ENCODE measurements around the gene FA2H.

The FA2H gene

DNA sequence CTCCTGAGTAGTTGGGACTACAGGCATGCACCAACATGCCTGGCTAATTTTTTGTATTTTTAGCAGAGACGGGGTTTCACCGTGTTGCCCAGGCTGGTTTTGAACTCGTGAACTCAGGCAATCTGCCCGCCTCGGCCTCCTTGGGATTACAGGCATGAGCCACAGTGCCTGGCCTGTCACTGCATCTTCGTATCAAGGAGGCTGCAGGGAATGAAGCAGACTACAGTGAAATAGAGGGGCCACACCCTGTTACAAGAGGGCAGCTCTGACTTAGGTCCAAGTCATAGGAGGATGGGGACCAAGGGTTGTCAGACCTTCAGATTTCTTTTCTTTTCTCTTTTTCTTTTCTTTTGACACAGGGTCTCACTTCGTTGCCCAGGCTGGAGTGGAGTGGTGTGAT is 28.7 kb downstream of the FA2H start:
- DNase-seq (ENCODE audit: insufficient read length, low spot score): no peak
- no peak for FAIRE-seq

DNA sequence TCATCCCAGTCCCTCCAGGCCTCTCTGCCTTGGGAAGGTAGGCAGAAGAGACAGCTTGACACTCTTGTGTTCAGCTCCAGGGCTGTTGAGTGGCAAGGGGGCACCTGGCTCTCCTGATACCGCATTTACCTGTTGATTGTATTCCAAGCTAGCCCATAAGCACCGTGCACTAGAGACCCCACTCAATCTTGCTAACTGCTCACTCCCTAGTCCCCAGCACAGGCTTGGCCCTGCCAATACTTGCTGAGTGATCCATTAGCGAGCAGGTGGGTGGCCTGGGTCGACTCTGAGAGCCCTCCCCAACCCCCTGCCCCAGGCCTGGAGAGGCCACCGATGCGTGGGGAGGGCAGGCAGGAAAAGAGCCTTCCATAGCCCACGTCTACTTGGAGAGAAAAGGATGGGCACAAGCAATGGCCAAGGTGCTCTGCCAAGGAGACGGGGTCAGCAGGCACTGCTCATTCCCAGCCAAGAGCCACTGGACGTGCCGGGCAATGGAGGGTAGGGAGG is 29.5 kb downstream of the FA2H start:
- DNase-seq (ENCODE audit: insufficient read length, low spot score) (no peak), FAIRE-seq (no peak)

DNA sequence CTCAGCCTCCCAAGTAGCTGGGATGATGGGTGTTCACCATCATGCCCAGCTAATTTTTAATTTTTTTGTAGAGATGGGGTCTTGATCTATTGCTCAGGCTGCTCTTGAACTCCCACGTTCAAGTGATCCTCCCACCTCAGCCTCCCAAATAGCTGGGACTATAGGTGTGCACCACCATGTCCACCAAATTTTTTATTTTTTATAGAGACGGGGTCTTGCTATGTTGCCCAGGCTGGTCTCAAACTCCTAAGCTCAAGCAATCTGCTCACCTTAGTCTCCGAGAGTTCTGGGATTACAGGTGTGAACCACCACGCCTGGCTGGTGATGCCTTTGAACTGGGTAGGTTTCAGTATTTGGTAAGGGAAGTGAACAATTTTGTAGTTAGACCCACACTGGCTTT is 30.1 kb downstream of the FA2H start:
- FAIRE-seq: no peak
- DNase-seq (ENCODE audit: insufficient read length, low spot score): no peak

DNA sequence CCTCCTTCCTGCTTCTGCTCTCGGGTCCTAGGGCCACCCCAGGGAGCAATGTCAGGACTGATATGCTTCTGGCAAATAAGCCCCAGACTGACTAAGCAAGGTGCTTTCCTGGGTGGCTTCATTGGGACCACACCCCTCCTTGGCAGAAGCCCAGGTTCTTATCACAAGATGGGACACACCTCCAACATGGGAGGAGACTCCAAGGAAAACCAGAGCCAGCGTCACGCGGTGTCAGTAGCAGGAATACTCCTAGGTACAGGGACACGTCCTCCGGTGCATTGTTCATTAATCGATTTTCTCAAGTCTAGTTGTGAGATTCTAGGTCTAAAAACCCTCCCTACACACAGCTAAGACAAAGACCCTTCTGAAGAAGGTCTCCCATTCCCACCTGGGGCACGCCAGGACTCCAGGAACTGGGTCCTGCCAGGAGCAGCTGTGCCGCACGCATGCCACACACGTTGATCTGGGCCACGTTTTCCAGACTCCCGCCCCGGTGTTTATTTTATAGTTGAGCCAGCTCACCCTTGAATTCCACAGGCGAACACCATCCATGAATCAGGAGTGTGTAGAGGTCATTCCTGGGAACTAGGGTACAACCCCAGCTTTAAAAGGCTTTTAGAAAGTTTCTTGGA is 30.8 kb downstream of the FA2H start:
- no peak for FAIRE-seq
- no peak for DNase-seq (ENCODE audit: insufficient read length, low spot score)

DNA sequence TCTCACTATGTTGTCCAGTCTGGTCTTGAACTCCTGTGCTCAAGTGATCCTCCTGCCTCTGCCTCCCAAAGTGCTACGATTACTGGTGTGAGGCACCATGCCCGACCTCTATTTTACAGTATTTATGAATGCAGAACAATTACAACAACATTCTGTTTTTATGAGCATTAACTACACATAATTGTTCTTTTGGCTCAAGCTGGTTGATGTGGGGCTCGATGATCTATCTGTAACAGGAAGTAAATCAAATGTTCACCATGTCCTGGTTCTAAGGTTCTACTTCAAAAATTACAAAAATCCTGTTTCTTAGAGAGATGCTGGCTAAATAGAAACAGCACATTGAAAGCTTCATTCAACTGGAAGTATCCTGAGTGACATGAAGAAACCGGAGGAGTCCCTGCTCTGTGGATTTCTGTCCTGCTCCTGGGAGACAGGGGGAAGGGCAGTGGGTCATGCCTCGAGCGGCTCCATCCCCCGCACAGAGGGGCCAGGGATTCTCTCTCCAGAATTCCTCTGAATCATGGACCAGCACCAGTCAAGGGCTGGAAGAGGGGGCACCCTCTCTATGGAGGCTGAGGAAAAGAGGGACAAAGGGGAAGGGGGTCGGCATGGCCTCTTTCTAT is 31.5 kb downstream of the FA2H start:
- FAIRE-seq (no peak), DNase-seq (ENCODE audit: insufficient read length, low spot score) (no peak)

DNA sequence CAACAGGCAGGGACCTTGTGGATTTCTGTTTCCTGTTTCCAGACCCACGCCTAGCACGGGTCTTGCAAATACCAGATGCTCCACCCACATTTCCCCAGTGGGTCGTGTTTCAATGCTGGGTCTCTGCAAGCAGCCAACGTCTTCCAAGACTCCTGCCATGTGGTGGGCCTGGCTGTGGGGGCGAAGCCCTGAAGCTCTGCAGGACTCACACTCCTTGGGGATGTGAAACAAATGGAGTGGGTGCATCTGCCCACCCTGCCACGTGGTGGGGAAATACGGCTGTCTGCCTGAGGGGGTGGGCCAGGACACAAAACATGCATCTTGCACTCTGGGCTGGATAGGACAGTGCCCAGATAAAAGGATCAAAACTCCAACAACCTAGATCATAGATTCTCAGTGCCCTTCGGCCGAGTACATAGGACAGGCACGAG is 32.6 kb downstream of the FA2H start:
- FAIRE-seq: no peak

DNA sequence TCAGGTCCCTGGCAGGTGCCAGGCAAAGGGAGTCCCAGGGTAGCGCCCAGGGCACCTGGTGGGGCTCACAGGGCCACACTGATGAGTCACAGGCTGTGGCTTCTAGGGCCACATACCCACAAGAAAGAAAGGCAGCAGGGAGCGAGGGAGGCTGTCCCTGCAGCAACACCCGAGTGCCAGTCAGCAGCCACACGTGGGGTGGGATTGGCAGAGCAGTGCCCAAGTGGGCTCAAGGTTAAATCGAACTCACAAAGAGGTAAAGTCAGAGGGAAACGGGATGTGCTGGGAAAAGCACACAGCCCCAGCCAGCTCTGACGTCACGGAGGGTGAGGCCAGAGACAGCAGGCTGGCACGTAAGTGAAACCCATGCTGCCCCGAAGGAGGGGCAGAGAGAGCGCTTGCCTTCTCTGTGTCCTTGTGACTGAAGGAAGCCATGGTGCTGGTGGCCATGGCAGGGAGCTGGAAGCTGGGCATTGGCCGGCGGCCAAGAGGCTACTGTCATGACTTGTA is 33.8 kb downstream of the FA2H start:
- no peak for DNase-seq (ENCODE audit: insufficient read length, low spot score)
- no peak for FAIRE-seq

More for the DNA sequence above, 32.6 kb downstream of the FA2H start:
- no peak for DNase-seq (ENCODE audit: insufficient read length, low spot score)

DNA sequence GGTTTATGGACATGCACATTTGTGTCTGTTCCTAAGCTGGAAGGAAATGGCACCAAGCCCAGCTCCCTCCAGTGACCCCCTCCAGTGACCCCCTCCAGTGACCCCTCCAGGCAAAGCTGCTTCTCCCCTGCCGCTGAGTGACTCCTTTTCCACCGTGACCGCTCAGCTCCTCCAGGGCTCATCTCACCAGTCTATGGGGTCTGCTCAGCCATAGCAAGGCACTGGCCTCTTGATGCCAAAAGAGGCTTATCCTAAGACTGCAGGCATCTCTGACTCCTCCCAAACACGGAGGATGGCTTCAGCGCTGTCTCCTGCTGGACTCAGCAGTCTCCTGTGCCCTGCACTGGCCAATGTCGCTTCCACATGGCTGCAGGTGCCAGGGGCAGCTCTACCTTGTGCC is 35.3 kb downstream of the FA2H start:
- FAIRE-seq (no peak), DNase-seq (ENCODE audit: insufficient read length, low spot score) (no peak)

DNA sequence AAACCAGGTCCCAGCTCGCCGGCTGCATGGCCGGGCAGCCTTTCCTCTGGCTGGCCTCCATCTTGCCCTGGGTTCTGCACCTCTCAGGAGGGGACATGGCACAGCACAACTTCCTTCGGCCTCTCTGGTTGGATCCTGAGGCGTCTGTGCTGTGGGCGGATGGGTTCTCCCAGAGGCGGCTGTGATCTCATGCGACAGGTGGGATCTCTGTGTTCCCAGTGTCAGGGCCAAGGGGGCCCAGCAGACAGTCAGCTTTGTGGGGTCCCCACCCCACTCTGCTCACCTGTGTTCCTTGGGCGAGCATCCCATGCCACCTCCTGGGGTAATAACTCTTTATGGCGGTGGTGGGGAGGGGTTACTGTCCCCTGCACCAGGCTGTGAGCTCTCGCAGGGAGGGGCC is 35.8 kb downstream of the FA2H start:
- no peak for FAIRE-seq
- DNase-seq (ENCODE audit: insufficient read length, low spot score): no peak

DNA sequence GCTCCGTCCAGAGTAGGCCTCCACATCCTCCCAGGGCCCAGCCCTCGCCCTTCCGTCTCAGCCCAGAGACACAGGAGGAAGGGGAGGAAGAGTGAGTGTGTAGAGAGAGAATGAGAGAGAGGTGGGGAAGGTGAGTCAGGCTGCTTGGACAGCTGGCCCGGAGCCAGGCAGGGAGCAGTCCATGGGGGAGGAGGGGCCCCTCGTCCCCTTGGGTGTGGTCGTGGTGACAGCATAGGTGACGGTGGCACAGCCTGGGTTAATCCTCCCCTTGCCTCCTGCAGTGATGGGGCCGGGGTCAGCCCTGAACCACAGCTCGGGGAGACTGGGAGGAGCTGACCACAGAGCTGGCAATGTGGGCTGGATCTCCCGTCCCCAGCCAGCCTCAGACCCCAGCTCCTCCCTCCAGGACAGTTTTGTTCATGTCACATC is 36.5 kb downstream of the FA2H start:
- no peak for DNase-seq (ENCODE audit: insufficient read length, low spot score)
- FAIRE-seq: no peak

DNA sequence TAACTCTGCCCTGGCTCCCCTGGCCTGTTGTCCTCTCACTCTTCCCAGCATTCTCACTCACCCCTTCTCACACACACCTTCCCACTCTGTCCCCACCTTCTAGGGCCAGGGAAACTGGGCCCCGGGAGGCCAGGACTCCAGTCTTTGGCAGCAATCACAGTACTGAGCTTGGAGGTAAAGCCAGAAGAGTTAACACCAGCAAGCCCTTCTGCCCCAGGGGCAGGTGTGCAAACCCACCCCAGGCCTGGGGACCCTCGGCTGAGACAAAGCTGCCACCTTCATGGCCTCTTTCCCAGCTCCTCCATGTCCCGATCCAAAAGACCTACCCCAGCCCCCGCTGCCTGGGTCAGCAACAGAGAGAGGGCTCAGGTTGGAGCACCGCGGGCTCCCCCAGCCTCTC is 37.1 kb downstream of the FA2H start:
- DNase-seq (ENCODE audit: insufficient read length, low spot score) (no peak), FAIRE-seq (no peak)

DNA sequence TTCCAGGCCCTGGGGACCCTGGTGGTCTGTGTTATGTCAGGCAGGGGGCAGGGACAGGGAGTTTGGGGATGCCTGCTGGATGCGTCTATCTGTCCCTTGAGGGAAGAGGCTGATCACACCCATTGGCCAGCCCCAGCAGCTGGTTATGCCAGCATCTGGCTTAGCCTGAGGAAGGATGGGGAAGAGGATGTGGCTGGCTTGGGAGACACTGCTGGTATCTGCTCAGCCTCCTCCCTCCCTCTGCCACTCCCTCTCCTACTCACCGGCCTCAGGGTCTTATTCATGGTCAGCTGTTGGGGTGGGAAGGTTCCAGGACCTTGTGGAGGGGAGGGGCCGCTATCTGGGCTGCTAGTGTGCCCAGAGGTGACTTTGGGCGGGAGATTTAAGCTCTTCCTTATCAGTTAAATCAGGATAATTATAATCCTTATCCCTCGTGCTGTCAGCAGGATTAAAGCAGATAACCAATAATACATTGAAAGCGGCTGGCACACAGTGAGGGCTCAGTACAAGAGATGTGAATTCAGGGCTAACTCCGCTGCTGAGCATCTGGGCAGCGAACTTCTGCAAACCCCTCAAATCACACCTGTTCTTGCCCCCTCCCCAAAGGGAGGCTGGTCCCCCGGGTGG is 38.0 kb downstream of the FA2H start:
- no peak for DNase-seq (ENCODE audit: insufficient read length, low spot score)
- no peak for FAIRE-seq

DNA sequence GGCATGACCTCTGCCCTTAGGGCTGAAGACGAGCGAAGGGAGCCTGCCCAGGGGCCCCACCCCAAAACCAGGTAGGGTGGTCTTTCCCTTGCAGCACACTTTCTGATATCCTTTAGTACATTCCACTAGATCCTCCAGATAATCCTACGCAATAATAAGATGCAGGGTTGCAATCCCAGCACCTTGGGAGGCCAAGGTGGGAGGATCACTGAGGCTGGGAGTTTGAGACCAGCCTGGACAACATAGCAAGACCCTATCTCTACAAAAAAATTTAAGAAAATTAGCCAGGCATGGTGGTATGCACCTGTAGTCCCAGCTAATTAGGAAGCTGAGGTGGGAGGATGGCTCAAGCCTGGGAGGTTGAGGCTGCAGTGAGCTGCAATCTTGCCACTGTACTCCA is 39.1 kb downstream of the FA2H start:
- FAIRE-seq: no peak
- DNase-seq (ENCODE audit: insufficient read length, low spot score): no peak

DNA sequence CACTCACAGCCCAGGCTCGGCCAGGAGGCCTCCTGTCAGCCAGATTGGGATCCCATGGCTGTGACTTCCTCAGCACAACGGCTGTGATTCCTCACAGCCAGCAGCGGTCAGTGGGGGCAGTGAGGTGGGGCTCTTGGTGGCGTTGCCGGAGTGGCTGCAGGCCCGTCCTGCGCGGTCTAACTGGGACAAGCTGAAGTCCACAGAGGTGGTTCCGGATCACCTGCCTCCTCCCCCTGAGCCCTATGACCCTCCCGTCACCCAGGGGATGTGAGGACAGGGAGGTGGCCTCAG is 39.5 kb downstream of the FA2H start:
- no peak for DNase-seq (ENCODE audit: insufficient read length, low spot score)
- FAIRE-seq: no peak

DNA sequence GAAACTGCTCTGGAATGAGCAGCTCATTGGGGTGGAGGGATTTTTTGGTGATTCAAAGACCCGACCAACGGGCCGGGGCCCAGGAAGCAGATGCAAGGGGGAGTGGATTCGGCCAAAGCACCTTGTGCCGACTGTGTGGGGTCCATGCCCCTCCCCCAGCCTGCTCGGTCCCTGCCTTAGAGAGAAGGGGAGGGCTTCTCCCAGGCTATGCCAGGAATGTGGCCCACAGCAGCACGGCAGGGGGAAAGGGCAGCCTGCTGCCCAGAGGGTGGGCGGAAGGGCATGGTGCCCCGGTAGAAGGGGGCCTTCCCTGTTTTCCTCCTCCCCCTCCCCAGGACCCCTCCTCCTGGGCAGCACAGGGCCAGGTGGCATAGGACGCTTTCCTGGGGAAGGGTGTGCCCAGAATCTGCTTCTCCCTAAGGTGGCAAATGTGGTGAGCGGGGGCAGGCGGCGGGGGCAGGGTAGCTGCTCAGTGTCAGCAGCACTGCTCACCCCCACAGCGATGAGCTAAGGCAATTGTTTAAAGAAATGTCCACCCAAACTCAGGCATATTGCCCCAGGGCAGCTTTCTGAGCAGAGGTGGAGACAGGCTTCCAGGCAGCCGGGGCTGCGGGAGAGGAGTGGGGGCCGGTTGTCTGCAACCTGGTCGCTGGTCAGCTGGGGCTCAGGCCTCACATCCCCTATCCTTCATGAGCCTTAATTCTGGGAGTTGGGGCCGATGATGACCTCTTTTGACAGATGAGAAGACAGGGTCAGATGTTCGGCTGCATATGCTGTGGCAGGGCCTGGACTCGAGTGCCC is 40.1 kb downstream of the FA2H start:
- no peak for FAIRE-seq
- no peak for DNase-seq (ENCODE audit: insufficient read length, low spot score)

DNA sequence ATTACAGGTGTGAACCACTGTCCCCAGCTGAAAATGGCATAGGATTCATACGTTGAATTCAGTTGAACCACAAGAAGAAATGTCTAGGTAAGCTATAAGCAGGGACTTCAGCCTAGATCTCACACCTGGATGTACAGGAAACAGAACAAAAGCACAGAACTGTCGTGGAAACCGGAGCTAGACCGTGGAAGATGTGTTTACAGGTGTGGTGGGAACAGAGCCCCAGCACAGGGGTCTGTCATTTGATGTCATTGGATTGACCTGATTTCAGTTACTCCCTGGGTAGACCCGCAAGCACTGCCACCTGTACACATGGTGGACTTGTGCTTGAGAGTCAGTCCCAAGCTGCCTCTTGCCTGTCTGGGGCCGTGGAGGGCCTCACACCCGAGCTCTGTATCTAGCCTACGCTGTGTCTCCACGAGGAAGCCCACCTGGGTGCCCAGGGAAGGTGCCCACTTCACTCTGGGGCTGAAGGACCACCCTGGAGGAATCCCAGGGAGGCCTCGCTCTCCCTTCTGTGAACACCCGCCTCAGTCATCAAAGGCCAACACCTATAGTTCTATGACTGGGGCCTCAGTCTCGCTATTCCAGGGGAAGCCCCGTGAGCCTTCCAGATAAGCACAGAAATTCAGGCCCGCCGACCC is 41.8 kb downstream of the FA2H start:
- FAIRE-seq (no peak), DNase-seq (ENCODE audit: insufficient read length, low spot score) (no peak)

DNA sequence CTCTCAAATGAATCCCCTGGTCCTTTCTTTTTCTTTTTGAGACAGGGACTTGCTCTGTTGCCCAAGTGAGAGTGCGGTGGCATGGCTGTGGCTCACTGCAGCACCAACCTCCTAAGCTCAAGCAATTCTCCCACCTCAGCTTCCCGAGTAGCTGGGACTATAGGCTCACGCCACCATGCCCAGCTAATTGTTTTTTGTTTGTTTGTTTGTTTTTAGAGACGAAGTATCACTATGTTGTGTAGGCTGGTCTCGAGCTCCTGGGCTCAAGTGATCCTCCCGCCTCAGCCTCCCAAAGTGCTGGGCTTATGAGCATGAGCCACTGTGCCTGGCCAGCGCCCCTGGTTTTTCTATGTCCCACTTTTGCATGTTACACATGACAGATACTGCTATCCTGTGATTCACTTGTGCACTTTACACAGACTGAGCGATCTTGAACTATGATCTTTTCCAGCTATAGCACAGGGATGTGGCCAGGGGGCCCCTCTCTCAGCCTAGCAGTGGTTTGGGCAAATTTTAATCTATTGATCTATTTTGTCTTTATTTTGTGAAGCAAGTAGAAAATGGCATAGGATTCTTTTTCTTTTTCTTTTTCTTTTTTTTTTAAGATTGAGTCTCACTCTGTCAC is 42.7 kb downstream of the FA2H start:
- no peak for FAIRE-seq
- DNase-seq (ENCODE audit: insufficient read length, low spot score): no peak

DNA sequence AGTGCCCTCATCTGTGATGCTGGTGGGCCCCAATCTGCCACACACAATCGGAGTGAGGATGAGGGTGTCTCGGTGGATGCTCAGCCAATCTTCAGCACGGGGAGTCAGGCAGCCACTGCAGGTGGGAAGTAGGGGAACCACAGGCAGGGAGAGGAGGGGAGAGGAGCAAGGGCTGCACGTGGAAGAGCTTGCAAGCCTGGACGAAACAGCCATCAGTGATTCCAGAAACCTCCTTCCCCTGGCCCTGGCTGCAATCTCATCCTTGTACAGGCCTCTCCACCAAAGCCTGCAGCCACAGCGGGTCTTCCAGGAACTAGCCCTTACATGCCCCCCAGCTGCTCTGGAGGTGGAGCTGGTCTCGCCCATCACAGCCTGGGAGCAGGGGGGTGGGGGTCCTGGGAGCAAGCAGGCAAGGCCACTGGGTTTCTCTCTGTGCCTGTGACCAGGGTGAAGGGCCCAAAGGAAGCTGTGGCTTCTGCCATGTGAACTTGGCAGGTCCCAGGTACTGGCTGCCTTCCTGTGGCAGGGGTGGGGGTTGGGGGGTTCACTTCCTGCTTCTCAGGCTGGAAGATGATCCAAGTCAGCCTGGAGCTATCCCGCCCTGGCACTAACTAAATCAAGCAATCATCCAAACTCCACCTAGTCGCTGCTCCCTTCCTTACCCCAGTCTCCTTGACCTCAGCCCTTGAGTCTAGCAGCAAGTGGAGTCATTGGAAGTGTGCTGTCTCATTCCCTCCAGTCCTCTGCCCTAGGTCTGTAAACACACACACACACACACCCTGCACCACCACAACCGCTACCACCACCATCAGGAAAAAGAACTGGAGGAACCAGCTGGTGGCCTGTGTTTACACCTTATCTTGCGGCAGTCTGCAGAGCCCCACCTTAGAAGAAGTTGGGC is 44.6 kb downstream of the FA2H start:
- DNase-seq (ENCODE audit: insufficient read length, low spot score) (no peak), FAIRE-seq (no peak)

DNA sequence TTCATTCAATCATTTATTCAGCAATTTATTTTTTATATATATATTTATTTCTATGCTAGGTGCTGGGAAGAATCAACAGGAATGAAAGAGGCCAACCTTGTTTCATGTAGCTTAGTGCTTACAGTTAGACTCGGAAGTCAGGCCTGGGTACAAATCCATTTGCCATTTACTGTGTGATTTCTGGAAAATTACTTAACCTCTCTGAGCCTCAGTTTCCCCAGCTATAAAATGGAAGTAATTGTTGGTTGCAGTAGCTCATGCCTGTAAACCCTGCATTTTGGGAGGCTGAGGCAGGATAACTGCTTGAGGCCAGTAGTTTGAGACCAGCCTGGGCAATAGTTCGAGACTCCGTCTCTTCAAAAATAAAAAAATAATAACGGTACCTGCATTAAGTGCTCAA is 46.7 kb downstream of the FA2H start:
- FAIRE-seq: no peak
- DNase-seq (ENCODE audit: insufficient read length, low spot score): no peak
